HG03175 (cell line): ENCODE data around the gene POP4.

Experiments used
- ATAC-seq: cut with Tn5 transposase; IDR thresholded peaks from one replicate; pipeline ENCODE4 v1.9.1; 2021; ENCODE audit warnings: mild to moderate bottlenecking, moderate library complexity; ENCODE audit not compliant: unreplicated experiment

The POP4 gene

GRCh38 chr19:29629836-29630534 is 23.9 kb downstream of the POP4 start:
- no peak for ATAC-seq

- ATAC-seq: no peak
Measured at GRCh38 chr19:29630655-29631054, 24.6 kb downstream of the POP4 start.

- no peak for ATAC-seq
Measured at GRCh38 chr19:29631450-29631849, 25.4 kb downstream of the POP4 start.

DNA sequence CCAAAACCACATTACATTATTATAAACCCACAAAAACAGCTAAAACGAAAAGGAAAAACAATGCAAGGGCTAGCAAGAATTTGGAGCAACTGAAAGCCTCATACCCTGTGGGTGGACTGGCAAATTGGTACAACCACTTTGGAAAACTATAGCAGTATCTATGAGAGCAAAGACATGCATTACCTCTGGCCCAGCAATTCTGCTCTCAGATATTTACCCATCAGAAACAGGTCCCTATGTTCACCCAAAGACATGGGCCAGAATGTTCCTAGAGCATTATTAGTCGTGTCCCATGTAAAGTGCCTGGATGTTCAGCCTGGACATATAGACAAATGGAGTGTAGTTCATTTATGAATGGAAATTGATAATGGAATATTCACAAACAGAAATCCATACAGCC is 27.9 kb downstream of the POP4 start:
- ATAC-seq: no peak

- no peak for ATAC-seq
Measured at GRCh38 chr19:29634423-29635130, 28.5 kb downstream of the POP4 start.

- no peak for ATAC-seq
Measured at GRCh38 chr19:29635963-29636362, 29.9 kb downstream of the POP4 start.

DNA sequence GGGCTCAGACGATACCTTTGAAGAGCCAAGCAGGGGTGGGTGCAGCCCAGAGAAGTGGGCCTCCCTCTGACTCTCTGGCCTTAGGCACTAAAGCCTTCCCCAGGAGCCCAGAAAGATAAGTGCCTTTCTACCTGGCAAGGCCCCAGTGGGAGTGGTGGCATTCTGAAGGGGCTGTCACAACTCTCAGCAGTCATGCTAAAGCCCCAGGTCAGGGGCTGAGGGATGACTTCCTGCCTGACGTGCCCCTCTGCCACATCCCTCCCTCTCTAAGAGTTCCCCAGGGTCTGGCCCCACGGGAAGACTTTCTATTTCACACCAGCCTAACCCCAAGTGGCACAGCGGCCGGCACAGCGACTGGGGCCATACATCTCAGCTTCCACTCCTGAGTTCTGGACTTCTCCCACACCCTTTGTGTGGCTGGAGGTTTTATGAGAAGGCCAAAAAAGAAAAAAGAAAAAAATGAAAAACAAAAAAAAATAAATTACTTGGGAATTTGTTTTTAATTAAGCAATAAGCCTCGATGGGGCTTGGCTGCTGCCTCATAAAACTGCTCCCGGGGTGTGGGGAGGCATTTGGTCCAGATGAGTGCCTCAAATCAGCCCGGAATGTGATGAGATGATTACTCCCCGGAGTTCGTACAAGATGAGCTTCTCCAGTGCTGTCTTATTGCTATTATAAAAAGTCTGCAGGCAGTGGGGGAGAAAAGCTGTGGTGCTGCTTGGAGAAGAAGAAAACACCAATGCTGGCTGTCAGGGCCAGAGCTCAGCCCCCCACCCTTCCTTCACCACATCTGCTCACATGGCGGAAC is 30.7 kb downstream of the POP4 start:
- no peak for ATAC-seq

GRCh38 chr19:29639086-29639485 is 33.0 kb downstream of the POP4 start:
- no peak for ATAC-seq

DNA sequence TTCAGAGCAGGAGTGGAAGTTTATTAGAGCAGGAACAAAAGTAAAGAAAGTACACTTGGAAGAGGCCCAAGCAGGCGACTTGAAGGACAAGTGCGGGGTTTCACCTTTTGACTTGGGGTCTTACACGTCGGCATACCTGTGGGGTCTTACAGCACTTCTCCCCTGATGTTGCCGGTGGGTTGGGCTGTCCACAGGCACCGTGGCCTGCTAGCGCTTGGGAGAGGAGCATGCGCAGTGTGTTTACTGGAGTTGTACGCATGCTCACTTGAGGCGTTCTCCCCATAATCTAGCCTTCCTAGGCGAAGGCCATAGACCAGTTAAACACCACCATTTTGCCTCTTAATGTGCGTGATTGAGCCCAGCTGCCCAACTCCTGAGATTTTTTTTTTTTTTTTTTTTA is 34.1 kb downstream of the POP4 start:
- ATAC-seq: no peak

DNA sequence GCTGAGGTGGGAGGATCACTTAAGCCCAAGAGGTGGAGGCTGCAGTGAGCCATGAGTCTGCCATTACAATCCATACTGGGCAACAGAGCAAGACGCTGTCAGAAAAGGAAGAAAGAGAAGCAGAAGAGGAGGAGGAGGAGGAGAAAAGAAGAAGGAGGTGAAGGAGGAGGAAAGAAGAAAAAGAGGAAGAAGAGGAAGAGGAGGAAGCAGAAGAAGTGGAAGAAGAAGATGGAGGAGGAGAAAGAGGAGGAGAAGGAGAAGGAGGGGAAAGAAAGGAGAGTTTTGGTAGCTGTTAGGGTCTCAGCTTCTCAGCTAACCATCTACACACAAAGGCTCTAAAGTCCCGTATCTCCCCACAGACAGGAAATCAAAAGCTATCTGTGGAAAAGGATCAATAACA is 35.5 kb downstream of the POP4 start:
- no peak for ATAC-seq

DNA sequence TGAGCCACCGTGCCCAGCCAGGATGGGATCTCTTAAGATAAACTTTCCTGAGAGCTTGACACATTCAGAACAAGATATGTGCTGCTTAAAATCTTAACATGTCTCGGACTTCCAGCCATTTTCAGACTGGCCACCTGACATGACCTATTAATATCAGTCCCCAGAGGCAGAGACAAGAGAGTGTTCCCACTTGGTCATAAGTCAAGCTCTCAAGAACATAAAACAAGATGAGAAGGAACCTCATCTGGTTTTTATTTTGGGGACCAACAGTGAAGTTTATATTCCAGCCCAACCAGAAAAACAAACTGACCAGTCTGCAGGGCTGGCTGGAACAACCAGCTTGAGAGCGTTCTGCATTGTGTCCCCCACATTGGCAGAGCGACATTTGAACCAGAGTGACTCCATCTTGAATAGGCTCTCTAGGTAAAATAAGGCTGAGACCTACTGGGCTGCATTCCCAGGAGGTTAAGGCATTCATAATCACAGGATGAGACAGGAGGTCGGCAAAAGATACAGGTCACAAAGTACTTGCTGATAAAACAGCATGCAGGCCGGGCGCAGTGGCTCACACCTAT is 37.4 kb downstream of the POP4 start:
- no peak for ATAC-seq

DNA sequence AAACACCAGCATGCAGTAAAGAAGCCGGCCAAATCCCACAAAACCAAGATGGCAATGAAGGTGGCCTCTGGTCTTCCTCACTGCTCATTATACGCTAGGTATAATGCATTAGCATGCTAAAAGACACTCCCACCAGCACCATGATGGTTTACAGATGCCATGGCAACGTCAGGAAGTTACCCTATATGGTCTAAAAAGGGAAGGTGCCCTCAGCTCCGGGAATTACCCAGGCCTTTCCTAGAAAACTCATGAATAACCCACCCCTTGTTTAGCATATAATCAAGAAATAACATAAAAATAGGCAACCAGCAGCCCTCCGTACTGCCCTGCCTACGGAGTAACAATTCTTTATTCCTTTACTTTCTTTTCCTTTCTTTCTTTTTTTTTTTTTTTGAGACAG is 38.1 kb downstream of the POP4 start:
- no peak for ATAC-seq

- no peak for ATAC-seq
Measured at GRCh38 chr19:29645491-29645867, 39.4 kb downstream of the POP4 start.

DNA sequence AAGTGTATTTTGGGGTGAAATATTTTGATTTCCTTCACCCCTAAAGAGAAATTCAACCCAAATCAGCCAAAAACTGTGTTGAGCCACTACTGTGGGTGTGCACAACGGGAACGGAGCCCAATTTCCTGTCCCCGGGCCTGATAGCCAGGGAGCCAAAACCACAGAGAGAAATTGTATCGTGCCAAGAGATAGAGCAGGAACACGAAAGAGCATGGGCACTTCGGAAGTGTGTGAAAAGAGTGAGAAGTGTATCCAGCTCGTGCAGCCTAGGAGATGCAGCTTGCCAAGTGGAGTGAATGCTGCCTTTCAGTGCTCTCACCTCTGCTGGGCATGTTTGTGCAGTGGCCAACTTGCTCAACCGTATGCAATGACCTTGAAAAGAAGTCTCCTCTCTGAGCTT is 39.8 kb downstream of the POP4 start:
- ATAC-seq: no peak

GRCh38 chr19:29650772-29651387 is 44.8 kb downstream of the POP4 start:
- ATAC-seq: no peak

DNA sequence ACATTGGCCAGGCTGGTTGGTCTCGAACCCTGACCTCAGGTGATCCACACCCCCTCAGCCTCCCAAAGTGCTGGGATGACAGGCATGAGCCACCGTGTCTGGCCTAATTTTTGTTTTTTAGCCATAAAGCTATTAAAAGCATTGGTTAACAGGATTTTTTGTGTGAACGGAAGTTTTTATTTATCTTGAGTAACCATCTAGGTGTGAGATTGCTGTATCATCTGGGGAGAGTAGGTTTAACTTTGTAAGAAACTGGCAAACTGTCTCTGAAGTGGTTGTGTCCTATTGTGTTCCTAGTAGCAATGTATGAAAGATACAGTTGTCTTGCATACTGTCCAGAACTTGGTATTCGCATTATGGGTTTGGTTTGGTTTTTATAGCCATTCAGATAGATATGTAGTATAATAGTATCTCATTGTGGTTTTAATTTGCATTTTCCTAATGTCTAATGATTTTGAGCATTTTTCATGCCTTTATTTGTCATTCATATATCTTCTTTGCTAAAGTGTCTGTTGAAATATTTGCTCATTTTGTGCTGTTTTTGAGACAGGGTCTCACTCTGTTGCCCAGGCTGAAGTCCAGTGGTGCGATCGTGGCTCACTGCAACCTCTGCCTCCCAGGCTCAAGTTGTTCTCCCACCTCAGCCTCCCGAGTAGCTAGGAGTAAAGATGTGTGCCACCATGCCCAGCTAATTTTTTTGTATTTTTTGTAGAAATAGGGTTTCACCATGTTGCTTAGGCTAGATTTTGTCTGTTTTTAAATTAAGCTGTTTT is 45.7 kb downstream of the POP4 start:
- ATAC-seq: no peak

DNA sequence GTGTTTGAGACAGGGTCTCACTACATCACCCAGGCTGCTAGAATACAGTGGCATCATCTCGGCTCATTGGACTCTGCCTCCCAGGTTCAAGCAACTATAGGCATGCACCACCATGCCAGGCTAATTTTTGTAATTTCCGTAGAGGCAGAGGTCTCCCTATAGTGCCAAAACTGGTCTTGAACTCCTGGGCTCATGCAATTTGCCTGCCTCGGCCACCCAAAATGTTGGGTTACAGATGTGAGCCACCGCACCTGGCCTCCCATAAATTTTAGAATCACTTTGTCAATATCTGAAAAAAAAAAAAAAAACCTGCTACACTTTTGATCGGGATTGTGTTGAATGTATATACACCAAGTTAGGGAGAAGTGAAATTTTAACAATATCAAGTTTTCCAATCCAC is 47.3 kb downstream of the POP4 start:
- ATAC-seq: no peak

DNA sequence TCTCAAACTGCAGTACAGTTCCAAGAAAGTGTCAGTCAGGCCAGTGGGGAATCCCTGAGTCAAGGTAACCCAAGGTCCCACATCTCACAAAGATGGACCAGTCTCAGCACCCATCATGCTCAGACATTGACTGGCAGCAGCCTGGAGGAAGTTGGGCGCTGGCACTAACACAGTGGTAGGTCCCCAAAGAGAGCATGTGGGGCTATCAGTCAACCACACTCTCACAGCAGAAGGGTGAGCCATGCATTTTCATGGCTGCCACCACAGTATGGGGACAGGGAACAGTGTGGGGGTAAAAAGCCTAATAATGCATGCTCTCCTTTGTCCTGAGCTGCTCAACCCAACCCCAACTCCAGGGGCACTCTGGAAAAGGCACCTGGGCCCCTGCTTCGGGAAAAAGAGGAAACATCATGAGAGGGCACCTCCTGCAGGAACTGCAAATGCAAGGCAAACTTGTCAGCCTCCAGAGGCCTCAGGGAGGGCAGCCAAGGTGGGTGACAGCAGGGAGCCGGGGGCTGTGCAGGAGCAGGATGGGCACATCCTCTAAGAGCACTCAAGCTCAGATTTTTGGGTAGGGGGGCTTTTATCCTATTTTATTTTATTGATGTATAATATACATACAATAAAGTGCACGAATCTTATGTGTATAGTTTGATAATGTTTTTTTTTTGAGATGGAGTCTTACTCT is 49.7 kb downstream of the POP4 start:
- ATAC-seq: no peak

GRCh38 chr19:29658221-29658991 is 52.3 kb downstream of the POP4 start:
- ATAC-seq: no peak
